ENCODE measurements around the gene ATP8B1.
"Not testable (repeated sequence)": the region's sequence is repeated elsewhere in the genome, so short reads cannot be mapped to it uniquely, and the experiment has no call there.

The ATP8B1 gene

DNA sequence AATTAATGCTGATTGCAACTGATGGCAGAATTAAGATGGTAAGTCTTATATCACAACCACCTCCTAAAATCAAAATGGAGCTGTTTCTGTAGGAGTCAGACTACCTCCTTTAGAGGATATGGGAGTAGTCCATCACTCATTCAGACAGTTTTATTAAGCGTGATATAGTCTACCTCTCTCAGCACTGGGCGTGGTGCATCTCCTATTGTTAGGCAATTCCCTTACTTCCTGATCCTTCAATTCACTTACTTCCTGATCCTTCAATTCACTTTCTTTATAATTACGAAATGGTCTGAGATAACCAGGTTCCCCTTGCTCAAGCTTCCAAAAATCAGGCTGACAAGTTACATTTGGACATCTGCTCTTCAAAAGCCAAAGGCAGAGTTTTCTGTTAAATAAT, 31.9 kb downstream of the ATP8B1 start:
- in situ Hi-C loops (cut with HindIII; ENCODE audit: low sequenced_read_pairs) = no loop called here

DNA sequence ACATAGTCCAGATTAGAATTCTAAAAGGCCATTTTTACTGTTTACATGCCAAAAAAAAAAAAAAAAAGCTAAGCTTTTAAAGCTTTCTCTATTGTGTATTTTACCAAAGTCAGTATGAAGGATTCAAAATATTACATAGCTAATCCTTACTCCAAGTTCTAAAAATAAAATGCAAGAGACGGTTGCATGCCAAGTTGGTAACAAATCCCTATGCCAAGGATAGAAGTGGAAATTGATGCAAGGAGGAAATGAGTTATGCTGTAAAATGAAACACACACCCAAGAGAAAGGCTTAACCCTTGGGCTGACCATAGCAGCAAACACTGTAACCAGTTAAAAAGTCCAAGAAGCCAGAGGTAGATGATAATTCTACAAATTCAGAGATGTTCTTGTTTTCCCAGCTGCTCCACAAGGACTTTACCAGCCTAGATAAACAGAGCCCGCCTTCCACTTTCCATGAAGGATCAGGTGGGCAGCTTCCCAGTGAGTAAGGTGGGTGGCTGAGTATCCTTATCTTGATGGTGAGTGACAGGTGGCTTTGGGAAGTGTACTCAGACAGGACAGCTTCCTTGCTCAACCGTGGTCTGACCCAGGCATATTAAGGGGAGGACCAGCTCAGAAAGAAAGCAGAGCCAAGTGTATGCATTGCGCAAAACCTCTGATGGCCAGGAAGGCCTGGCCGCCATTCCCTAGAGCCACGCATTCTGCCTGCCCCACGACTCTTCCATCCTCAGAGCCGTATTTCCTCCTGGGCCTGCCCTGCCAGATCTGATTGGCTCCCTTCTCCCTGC, 34.4 kb downstream of the ATP8B1 start:
- in situ Hi-C loops (cut with HindIII; ENCODE audit: low sequenced_read_pairs) = no loop called here

DNA sequence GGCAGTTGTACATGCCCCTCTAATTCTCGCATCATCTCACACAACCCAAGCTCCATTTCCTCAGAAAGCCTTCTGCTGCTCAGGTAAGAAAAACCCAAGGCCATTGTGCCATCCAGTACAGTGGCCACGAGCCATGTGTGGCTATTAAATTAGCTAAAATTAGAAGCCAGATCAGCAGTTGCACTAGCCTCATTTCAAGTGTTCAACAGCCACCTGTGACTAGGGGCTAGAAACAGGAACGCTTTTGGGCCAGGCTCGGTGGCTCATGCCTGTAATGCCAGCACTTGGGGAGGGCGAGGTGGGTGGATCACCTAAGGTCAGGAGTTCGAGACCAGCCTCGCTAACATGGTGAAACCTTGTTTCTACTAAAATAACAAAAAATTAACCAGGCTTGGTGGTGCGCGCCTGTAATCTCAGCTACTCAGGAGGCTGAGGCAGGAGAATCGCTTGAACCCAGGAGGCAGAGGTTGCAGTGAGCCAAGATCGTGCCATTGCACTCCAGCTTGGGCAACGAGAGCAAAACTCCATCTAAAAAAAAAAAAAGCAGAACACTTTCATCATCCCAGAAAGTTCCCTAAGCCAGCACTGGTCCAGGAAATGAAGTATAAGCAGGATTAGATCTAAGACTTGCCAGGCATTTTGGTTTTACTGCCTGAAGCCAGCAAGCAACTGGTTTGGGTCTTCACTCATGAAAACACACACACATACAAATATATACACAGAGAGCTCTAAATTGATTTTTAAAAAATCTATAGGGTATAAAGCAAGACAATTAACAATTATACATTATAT, 35.7 kb downstream of the ATP8B1 start:
- in situ Hi-C loops (cut with HindIII; ENCODE audit: low sequenced_read_pairs) = no loop called here

DNA sequence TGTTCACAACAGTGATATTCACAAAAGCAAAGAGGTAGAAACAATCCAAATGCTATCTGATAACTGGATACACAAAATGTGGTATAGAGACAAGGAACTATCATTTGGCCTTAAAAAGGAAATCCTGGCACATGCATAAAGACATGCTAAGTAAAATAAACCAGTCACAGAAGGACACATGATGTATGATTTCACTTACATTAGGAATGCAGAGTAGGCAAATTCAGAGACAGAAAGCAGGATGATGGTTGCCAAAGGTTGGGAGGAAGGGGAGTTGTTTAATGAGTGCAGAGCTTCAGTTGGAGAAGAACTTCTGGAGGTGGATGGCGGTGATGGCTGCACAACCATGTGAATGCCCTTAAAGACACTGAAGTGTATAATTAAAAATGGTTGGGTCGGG, 38.1 kb downstream of the ATP8B1 start:
- in situ Hi-C loops (cut with HindIII; ENCODE audit: low sequenced_read_pairs) = no loop called here

DNA sequence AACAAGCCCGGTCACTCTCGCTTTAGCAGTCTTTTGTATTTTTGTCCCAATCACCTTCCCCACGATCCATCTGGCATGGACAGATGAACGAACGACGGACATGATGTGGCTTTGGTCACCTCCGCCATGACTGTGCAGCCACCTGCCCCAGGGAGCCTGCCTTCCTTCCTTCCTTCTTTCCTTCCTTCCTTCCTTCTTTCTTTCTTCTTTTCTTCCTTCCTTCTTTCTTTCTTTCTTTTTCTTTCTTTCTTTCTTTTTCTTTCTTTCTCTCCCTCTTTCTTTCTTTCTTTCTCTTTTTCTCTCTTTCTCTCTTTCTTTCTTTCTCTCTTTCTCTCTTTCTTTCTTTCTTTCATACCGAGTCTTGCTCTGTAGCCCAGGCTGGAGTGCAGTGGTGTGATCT, 39.0 kb downstream of the ATP8B1 start:
- in situ Hi-C loops (cut with HindIII; ENCODE audit: low sequenced_read_pairs) = no loop called here

DNA sequence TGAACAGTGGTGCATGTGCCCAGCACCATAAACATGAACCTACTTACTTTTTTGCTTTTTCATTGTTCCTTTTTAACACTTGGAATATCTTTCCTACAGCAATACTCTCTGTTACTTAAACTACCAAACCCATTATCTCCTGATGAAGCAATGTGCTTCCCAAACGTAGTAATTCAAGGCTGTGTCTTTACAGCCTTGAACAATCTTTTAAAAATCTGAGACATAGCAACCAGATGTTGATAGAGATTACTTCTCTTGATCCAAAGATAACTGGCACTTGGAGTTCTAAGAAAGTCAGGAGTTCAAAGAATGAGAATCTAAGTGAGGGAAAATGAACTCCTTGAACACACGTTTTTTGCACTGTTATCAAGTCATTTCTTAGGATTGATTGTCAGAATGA, 40.4 kb downstream of the ATP8B1 start:
- in situ Hi-C loops (cut with HindIII; ENCODE audit: low sequenced_read_pairs) = no loop called here

DNA sequence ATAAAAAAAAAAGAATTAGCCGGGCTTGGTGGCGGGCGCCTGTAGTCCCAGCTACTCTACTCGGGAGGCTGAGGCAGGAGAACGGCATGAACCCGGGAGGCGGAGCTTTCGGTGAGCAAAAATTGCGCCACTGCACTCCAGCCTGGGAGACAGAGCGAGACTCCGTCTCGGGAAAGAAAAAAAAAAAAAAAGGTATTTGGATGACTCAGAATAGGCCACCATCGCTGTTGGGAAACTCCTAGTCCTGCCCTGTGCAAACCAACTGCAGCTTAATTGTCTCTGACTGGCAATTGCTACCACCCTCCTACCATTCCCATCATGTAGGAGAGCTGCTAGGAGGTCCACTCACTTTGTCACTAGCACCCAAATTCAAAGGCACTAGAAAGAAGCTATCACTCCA, 43.5 kb downstream of the ATP8B1 start:
- in situ Hi-C loops (cut with HindIII; ENCODE audit: low sequenced_read_pairs) = no loop called here

DNA sequence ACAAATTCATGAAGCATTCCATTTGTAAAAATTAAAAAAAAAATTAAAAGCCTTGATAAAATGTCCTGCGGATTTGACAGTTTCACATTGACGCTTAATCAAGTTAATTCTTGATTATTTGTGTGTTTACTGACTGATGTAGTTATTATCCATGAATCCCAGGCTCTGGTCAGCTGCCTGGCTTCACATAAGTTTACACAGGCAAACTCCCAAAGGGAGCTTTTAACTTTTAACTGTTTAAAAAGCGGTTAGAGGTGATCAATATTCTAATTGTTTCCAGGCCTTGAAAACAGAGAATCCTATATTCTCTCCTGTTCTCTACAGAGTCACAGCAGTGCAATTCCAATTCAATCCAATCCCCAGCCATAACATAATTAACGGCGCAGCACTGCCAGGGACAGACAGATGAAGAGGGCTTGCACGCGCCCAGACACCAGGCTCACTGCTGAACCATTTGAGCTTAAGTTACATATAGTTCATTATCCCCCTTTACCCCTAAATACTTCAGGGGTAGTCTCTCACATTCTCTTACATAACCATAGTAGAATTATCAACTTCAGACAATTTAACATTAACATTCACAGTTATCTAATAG, 47.5 kb downstream of the ATP8B1 start:
- in situ Hi-C loops (cut with HindIII; ENCODE audit: low sequenced_read_pairs) = no loop called here

DNA sequence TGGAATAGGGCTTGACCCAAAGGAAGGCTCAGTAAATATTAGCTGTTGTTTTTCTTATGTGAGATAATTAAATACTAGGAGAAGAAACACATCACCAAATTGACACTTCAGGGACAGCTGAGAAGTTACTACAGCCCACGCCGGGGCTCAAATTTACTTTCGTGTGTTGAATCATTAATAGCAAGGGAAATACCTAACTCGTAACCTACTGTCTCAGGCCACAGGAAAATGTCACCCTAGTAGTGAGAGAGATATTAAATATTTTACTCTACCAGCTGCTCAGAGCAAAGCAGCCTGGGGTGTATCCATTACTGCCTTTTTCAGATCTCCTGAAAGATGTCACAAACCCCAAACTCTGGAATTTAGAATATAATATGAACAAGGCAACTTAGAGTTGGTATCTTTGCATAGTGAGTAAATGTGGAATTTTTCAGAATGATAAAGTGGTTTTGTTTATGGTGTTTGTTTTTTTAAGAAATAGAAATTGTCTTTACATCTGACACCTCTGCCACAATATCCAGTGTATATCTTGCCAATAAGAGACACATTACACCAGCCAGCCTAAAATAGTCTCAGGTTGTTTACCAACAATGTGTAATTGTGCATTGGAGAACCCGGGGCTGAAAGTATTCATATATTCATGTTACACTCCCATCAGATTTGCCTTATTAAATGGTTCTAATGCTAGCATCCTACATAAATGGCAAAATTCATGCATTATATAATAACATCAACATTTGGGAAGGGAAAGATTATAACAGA, 48.4 kb downstream of the ATP8B1 start:
- in situ Hi-C loops (cut with HindIII; ENCODE audit: low sequenced_read_pairs) = no loop called here

DNA sequence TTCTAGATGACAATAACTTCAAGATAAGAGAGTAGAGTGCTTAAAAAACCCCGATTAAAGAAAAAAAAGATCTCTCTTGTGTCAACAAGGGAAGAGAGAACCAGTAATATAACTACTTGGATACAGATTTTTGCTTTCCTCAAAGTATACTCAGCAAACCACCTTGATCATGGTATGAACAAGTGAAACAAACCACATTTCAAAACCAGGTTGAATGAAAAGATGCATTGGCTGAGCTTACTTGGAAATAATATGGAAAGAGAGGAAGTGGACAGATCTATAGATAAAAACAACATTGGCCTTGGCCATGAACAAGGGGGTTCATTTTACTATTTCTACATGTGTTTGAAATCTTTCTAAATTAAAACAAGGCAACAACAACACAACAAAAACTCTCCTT, 50.1 kb downstream of the ATP8B1 start:
- in situ Hi-C loops (cut with HindIII; ENCODE audit: low sequenced_read_pairs) = no loop called here

DNA sequence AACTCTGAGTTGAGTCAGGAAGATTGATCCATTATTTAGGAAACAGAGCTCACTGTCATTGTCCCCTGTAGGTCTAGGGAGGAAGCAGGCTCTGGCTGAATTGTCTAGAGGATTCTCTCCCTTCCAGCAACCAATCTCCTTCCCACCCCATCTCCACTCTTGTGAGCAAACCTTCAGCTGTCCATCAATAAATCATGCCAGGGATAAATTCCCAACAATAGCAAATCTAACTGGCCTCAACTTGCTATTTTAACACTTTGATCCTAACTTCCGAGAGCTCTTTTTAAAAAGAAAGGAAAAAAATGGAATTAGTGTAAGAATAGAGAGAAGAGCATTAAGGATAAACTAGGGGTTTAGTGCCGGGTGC, 53.5 kb downstream of the ATP8B1 start:
- in situ Hi-C loops (cut with HindIII; ENCODE audit: low sequenced_read_pairs) = no loop called here

DNA sequence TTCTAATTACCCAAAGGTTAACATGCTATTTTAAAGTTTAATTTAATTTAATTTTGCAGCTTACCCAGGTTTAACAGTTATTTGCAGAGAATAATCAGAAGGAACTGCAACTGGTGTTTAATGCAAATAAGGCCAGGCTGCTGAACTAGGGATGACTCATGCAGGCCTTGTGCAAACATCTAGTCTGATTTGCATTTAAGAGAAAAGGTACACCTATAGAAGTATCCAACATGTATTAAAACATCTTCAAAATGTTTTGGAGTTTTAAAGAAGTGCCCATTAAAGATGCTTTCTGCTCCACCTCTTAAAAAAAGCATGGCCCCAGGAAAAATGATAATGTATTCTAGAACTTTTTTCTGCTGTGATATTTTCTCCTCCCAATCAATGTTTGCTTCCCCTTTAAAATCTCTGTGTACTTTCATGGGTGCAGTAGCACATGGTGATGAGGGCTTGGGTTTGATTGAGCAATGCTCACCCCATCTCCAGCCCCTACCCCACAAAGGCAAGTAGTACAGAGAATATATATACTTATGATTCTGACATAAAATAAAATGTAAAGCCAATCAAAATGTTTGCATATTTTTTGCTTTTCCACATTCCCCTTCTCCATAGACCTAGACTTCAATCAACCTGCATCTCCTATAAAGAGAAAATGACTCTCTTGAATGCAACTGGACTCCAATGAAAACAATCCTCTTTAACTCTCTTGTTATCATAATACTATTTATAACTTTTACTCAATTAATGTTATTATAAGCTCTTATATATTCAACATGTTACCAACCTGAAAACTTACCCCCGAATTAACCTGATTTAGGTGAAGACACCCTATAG, 54.1 kb downstream of the ATP8B1 start:
- in situ Hi-C loops (cut with HindIII; ENCODE audit: low sequenced_read_pairs) = no loop called here

DNA sequence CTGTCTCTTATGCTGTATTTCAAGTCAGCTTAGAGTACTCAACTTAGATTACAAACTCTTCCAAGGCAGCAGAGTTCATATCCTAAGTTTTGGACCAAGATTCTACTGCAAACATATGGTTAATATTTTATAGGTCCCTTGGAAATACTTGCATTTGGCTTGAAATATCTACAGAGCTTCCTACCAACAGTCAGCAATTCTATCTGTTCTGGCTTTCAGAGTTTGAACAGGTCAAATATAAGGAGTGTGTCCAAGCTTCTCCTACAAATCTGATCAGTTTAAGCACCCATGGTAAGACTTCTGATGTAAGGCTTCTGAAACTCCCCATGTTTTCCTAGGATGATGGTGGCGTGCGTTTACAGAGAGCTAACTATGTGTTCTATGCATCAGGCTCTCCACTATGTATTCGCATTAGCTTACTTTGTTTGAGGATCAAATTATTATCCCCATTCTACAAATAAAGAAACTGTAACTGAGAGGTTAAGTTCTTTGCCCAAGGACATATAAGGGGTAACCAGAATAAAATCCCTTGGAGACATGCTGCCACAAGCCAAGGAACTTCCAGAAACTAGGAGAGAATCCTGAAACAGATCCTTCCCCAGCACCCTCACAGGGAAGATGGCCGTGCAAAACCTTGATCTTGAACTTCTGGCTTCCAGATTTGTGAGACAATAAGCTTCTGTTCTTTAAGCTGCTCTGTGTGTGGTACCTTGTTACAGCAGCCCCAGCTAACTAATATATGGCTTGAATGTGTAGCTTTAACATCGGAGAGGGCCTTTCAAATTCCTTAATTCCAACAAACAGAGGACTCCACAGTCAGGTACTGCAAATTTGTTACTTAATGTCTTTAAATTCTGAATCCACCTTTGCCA, 55.1 kb downstream of the ATP8B1 start:
- in situ Hi-C loops (cut with HindIII; ENCODE audit: low sequenced_read_pairs) = no loop called here

DNA sequence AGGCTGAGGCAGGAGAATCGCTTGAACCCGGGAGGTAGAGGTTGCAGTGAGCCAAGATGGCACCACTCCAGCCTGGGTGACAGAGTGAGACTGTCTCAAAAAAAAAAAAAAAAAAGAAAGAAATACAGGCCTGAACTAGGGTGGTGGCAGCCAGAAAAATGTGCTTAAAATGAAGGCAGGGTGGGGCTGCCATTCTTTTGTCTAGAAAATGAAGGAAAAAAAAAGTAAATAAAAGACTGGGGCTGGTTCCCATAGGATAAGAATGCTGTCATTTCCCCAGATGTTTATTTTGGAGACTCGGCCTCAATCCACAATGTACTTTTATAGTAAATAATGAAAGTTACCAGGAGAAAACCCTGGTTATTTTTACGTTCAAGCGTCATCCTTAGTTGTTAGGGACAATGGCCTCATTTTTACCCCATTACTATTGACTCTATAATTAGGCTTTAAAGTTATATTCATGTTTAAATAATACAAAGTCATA, 58.9 kb downstream of the ATP8B1 start:
- in situ Hi-C loops (cut with HindIII; ENCODE audit: low sequenced_read_pairs) = no loop called here

DNA sequence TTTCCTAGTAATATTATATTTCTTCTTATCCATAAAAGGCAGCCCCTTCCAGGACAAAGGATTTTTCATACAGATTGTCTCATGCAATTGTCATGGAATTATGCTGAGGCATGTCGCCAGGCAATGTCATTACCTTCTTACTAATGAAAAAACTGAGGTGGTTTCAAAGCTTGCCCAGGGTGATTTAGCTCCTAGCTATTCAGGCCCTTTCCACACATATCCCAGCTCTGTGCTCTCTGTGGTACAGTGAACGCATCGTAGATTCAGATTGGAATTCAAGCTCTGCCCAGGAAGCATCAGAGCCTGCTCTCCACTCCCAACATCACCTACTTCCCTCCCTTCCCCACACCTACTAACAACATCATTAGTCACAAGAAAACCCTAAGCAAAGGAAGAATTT, 60.1 kb downstream of the ATP8B1 start:
- in situ Hi-C loops (cut with HindIII; ENCODE audit: low sequenced_read_pairs) = no loop called here

DNA sequence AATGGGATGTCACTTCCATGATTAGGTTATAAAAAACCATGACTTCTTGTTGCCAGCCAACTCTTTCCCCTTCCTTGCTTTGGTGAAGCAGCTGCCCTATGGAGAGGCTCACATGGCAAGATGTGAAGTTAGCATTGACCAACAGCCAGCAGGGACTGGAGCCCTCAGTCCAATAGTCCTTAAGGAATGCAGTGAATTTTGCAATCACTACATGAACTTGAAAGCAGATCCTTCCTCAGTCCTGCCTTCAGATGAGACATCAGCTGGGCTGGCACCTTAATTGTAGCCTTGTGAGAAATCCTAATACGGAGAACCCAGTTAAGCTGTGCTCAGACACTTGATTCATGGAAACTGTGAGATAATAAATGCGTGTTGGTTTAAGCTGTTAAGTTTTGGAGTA, 61.8 kb downstream of the ATP8B1 start:
- in situ Hi-C loops (cut with HindIII; ENCODE audit: low sequenced_read_pairs) = no loop called here

DNA sequence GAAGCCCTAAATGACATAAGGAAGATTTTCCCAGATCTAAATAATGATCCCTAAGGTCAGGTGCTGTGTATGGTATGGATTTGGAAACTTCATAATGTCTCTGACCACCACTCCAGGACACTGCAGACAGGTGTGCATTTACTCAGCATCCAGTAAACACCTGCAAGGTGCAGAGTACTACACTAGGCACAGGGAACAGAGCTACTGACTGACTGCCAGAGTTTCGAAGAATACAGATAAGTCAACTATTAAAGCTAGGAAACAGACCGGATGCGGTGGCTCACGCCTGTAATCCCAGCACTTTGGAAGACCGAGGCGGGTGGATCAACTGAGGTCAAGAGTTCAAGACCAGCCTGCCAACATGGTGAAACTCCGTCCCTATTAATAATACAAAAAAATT, 65.0 kb downstream of the ATP8B1 start:
- in situ Hi-C loops (cut with HindIII; ENCODE audit: low sequenced_read_pairs) = no loop called here

DNA sequence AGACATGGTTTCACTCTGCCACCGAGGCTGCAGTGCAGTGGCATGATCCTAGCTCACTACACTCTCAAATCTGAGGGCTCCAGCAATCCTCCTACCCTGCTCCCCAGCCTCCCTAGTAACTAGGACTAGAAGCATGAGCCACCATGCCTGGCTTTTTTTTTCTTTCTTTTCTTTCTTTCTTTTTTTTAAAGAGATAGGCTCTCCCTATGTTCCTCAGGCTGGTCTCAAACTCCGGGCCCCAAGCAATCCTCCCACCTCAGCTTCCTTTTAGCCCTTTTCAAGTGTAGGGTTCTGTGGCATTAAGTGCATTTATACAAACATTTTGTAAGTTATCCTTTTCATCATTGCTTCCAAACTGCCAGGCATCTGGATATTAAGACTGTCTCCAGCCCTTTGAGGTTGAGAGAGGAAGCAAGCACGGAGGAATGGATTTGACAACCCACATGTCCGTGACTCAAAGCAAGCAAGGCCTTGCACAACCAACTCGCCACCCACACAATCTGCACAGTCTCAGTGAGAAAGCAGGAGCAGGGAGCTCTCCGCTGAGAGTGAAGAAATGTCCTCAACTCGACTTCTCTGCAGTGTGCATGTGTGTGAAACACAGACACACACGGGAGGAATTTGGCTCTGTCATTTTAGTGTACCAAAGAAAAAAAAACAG, 65.6 kb downstream of the ATP8B1 start:
- in situ Hi-C loops (cut with HindIII; ENCODE audit: low sequenced_read_pairs) = no loop called here

DNA sequence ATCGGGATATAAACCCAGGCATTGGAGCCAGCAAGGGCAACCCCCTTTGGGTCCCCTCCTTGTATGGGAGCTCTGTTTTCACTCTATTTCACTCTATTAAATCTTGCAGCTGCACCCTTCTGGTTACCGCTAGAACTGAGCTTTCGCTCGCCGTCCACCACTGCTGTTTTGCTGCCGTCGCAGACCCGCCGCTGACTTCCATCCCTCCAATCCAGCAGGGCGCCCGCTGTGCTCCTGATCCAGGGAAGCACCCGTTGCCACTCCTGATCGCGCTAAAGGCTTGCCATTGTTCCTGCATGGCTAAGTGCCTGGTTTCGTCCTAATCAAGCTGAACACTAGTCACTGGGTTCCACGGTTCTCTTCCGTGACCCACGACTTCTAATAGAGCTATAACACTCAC, 68.1 kb downstream of the ATP8B1 start:
- in situ Hi-C loops (cut with HindIII; ENCODE audit: low sequenced_read_pairs) = not testable (repeated sequence)

Data from DLD1 (cell line).